HG02973 (cell line): Measurements from ENCODE around the gene NEDD4L.
"Not testable (repeated sequence)": the region's sequence is repeated elsewhere in the genome, so short reads cannot be mapped to it uniquely, and the experiment has no call there.

ENCODE experiments used
- ATAC-seq: cut with Tn5 transposase; IDR thresholded peaks from one replicate; pipeline ENCODE4 v1.9.1; 2021; ENCODE audit warnings: moderate library complexity; ENCODE audit not compliant: unreplicated experiment

NEDD4L gene

DNA sequence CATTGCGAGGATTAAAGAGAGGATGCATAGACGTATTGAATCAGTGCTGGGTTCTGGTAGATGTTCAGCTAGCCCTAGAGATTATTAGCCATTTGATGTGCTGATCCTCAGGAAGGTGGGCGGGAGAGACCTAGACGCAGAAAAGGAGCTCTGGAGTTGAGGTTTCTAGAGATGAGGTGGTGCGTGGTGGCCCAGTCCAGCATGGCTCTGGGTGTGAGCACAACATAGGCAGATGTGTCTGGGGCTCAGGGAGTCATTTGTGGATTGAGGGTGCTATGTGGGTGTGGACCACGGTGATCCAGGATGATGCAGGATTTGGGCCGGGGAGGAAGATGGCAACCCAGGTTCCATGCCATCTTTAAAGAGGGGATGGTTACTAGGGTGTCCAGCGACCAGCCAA, 102.1 kb downstream of the NEDD4L start:
- ATAC-seq = no peak

DNA sequence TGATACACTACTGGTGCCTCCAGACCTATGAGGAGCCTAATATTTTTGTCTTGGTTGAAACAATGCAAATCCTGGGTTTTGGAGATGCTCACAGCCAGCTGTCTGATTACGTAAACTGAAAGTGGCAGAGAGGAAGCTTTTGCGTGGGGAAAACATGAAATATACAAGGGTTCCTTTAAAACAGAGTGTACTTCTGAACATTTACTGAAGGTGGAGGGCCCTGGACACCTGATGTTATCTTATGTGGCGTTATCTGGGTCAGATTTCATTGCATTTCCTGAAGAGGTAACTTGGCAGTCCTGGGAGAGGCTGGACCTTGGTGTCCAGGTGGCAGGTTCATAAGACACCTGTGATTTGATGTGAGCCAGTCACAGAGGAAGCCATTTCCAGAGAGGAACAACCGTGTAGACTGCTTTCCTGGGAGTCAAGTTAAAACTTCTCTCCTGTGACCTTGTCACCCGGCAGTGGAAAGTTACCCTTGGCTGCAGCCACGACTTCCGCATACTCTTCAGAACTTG, 105.0 kb downstream of the NEDD4L start:
- ATAC-seq = peak; percentile 76

DNA sequence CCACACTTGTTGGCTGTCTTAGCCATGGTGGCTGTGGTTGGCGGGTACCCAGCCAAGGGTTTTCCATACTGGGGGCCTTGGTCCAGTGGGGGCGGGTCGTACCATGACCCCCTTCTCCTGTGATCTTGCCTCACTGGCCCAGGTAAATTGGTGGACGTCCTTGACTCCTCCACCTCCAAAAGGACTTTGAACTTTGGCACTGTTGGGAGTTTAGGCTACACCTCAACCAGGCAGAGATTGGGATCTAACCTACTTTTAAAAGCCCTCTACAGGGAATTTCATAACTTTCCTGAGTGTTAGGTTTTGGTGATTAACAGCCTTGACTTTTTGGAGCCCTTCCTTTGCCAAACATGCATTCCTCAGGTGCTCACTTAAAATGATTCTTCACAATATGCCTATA, 106.7 kb downstream of the NEDD4L start:
- ATAC-seq = no peak

DNA sequence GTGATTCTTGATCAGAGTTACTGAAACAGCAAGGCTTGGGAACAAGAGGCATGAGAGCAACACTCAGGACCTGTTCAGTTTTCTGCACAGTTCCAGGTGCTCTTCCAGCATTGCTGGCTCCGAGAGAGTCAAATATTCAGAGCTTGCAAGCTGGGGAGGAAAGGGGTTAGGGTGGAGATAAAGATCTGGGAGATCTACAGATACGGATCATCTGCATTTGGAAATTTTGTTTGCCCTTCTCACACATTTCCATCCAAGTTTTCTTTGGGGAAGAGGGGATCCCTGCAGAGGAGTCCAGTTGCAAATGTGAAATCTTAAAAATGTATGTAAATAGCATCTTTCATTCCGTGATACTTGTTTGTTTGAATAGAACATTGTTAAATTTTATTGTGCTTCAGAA, 108.2 kb downstream of the NEDD4L start:
- ATAC-seq = no peak

DNA sequence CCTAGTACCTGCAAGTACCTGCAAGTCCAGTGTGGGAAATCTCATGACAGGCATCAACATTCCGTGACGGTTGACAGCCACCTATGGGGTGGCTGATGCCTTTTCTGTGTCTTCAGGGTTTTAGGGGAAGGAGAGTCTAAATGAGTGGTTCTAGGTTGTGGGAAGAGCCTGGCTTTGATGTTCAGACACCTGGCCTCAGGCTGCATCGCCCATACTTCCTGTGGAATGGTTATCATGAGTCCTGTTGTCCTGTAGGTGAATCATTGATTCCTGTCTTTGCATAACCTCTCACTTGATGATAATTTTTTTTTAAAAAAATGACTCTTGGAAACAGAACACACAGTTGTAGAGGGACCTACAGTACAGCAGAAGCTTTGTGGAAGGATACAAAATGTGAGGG, 108.9 kb downstream of the NEDD4L start:
- no peak for ATAC-seq

DNA sequence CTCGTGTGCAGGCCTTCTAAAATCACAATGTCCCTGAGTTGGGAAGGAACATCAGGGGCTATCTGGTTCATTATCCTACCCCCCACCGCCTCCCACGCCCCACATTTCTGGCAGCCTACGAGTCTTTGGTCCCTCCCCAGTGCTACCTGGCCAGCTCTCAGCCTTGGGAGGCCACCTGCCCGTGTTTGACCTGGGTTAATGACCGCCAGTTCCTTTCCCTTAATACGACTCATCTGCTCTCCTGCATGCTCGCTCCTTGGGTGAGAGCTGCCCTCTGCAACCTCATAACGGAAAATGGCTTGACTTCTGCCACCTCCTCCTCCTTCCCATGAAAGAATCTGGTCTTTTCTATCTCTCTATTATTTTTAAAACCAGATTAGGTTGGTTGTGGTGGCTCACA, 112.5 kb downstream of the NEDD4L start:
- no peak for ATAC-seq

DNA sequence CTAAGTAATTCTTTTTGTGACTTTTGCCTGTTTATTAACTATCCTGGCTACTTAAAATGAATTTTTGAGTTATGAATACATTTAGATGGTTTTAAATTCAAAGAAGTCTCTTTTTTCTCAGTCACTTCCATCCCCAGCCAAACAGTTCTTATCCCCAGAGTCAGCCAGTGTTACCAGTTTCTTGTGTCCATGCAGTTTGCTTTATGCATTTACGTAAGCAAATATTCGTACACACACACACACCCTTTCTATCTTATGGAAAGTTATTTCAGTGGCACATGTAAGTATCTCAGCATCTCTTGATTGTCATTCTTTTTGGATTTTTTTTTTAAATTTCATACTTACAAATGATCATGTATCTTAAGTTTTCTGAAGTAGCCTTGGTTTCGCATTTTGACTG, 113.2 kb downstream of the NEDD4L start:
- ATAC-seq = no peak

DNA sequence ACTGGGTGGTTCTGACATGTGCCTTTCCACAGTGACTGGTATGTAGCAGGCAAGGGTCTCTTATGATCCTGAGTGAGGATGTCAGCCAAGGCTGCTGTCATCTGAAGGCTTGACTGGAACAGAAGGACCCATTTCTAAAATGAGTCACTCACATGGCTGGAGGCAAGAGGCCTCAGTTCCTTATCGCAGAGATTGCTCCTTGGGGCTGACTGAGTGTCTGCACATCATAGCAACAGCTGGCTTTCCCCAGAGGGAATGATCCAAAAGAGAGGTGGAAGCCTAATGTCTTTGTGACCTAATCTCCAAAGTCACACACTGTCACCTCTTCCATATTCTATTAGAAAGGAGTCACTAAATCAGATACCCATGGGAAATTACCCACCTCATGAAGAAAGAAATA, 114.0 kb downstream of the NEDD4L start:
- ATAC-seq = no peak

DNA sequence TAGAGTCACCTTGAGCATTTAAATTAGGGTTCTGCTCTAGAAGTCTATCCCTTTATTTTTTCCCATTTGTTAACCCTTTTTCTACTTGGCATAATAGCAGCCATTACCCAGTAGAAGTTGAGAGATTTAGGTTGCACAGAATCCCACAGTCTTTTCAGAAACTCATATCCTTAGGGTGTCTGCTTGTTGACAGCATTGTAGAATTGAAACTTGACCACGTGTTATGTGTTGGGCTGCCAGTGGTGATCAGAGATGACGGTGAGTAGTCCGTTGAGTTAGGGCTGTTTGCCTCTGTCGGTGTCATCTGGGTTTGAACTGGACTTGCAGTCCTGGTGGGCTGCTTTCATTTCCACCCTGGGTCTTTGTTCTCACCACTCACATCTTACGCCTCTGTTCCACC, 114.4 kb downstream of the NEDD4L start:
- no peak for ATAC-seq

DNA sequence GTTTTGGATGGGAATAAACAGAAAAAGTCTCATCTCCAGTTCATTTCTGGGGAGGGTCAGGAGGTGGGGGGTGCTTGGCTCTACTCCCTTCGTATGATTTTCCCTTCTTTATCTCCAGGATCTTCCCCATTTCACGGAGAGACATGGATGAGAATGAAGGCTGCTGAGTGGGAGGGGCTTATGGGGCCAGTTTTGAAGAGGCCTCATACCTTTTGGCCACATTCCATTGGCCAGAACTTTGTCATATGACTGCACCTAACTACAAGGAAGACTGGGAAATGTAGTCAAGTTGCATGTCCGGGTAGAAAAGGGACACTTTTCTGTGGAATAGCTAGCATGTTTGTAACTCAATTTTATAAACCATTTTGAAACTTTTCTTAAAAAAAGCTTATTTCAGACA, 117.6 kb downstream of the NEDD4L start:
- ATAC-seq = no peak

DNA sequence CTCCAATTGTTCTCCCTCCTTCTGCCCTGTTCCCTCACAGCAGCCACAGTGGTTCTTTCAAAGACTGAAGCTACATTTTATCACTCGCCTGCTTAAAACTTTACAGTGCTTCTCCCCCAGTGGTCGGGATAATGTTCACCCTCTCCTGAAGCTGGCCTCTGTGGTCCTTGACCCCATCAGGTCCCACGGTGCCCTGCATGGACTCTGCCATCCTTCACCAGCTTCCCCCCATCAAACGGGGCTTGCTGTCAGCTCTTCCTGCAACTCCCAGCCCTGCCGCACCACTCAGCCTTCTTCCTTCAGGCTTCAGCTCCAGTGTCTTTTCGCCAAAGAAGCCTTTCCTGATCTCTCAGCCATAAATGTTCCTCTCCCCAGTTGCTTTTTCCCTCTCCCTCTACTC, 118.1 kb downstream of the NEDD4L start:
- ATAC-seq = no peak

DNA sequence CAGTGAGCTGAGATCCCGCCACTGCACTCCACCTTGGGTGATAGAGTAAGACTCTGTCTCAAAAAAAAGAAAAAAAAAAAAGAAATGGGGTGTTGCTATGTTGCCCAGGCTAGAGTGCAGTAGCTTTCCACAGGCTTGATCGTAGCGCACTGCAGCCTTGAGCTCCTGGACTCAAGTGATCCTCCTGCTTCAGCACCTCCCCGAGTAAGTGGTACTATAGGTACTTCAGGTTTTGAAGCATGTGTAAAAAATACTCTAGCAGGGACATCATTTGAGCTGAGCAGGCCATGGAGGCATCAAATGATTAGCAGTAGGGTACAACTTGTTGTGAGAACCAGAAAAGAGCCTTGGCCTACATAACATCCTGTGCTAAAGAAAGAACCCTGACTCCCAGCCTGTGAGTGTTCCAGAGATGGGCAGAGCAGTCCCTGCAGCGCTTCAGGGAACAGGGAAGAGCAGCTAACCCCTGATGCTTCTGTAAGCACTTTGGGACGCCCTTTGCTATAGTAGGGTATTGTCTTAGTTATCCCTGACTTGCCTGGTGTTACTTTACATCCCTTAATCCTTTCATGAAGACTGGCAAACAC, 119.1 kb downstream of the NEDD4L start:
- no peak for ATAC-seq

DNA sequence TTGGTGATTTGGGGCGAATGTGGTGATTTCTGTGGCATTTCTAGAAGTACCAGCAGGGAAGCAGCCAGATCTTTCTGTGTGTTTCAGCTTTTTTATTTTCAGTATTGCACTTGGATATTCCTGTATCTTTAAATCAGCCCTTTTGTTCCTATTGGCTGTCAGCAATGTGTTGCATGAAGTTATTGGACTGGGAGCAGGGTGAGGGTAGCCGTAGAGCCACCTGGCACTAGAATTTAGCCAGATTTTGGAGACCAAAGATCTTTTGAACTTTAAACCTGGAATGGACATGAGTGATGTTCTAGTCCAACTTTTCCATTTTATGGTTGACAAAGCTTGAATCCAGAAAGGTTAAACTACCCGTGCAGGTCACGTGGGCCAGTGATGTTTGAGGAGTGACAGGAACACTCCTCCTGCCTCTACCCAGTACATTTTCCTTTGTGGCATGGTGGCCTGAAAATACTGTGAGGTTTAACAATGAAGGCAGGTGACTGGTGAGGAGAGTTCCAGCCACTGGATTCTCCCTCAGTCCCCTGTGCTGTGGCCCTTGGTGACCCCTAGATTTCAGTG, 122.3 kb downstream of the NEDD4L start:
- no peak for ATAC-seq

DNA sequence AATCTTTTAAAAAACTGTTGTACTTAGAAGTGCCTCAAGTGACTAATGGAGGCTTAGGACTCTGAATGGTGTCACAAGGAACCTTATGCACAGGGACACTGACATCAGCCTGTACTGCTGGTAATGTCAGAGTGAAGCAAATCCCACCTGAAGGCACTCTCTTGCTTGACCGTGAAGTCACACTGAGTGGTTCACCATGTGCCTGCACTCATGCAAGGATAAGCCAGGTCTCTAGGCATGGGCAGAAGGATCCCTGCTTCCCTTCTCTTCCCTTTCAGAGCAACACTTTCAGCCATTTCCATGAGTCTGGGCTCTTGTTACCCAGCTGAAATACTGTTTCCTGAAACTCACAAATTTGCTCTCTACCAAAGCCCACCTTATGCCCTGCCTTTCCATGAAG, 123.0 kb downstream of the NEDD4L start:
- no peak for ATAC-seq

DNA sequence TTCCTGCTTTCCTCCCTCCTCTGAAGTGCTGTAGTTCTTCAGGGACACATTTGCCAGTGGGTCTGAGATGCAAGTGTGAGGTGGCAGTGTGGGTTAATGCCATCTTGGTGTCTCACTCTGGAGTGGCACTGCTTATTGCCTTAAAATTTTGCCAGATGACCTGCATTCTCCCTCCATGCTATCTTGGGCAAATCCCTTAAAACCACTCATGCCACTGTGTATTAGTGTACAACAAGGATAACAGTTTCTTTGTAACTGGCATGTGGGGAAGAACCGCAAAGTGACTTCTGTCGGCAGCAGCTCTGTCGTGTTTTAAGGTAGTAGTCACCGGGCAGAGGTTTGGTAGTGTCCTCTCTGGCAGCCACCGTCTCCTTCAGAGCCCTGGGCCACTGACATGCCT, 124.2 kb downstream of the NEDD4L start:
- no peak for ATAC-seq

DNA sequence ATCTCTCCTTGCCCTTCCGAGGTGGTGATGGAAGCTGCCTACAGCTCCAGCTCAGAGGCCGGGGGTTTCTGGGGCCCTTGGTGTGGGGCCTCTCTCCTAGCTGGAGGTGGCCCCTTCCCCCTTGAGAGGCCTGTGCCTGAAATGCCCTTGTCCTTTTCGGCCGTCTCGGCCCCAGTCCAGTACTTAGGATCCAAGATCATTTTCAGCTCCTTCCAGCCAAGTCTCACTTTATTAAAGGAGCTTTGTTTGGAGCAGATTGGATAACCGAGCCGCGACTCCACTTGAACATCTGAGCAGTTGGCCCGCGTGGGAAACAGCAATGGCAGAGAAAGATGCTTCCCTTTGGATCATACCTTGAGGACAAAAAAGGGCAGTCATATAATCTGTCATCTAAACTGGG, 125.0 kb downstream of the NEDD4L start:
- no peak for ATAC-seq

DNA sequence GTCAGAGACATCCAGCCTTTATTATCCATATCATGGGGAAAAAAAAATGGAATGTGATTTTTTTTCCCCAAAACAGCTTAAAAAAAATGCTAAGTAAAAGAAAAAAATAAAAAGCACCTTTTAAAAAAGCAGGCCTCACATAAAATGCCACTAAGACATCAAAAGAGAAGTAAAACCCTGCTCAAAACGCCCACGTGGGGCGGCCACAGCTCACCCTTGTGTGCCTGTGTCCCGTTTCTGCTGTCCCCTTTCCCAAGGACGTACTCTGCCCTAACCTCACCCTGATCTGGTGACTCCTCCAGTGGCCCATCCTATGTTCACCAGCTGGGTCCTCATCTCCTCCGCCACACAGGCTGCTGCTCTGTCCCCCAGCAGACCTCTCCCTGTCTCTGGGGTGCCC, 125.4 kb downstream of the NEDD4L start:
- no peak for ATAC-seq

DNA sequence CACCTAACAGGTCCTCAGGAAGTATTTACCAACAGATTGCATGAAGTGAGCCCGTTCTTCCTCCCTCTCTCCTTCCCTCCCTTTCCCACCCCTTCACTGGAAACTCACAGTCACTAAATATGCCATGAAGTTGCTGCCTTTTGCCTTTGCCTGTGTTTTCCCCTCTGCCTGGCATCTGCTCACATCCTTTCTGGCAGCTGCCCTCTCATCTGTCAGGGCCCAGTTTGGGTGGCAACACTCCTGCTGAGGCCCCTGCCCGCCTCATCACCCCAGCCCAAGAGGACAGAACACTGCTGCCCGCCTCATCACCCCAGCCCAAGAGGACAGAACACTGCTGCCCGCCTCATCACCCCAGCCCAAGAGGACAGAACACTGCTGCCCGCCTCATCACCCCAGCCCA, 126.0 kb downstream of the NEDD4L start:
- ATAC-seq = not testable (repeated sequence)

DNA sequence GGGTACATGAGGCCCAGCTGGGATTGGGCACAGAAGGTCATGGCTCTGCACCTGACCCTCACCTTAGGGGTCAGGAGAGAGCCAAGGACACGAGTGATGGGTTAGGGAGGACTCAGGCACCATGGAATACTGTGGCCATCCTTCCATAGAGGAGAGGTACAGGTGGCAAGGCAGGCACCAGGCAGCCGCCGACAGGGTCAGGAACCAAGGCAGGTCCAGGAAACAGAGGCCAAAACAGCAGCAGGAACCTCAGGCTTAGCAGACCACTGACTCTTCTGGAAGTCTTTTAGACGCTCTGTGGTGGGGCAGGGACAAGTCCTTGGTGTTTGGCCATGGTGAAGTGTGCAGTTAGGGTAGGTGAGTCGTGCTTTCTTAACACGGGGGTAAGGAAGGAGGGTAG, 128.0 kb downstream of the NEDD4L start:
- no peak for ATAC-seq

DNA sequence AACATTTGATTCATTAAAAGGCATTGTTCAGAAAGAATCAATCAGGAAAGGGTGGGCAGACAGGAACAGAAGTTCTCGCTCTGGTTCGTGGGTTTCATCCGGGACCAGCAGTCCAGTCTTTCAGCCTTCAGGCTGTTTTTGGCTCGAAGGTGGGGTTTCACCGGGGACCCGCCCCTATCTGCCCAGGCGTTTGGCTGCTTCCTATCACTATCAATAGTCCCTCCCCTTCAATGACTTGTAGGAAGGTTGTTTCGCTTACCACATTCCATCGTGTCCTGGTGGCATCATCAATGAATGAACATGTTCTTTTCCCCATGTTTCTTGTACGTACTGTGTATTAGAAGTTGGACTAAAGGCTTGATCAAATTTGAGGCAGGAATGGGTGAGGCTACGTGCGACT, 130.3 kb downstream of the NEDD4L start:
- ATAC-seq = no peak

DNA sequence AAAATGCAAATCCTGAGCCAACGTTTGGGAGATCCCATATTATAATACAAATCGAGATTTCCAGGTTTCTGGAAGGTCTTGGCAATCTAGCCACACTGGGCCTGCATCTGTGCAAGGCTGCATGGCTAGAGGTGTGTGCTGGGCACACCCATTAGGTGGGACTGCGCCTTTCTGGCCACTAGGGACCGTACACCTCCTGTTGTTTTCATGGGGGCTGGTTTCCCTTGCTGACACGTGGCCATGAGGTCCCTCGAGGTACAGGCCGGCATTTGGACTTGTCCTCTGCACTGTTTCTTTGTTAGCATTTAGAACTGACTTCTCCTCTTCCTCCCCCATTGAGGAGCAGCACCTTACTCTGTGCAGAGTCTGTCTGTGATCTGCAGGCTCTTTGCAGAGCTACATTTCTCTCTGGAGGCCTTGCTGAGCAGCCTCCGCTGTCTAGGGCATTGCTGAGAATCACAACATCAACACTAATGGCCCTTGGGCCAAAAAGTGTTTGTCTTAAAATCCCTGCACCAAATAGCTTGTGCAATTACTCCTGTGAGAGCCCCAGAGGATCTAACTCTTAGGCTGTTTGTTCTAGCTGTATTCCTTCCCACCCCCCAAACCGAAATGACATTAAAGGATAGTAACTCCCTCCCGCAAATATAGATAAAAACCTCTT, 131.2 kb downstream of the NEDD4L start:
- ATAC-seq = no peak

DNA sequence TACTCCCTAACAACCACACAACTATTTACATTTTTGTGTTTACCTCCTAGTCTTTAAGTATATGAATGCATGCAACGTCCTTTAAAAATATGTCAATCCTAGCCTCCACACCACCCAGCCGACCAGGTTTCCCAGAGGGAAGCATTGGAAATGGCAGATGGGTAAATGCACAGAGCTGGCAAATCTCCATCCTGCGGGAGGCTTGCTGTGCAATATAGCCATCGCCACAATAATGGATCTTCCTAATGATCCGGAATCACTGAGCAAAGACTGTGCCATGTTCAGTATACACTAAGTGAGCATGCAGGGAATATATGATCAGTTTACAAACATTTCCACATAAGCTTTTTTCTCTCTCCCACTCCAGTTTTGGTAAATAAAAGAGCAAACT, 131.8 kb downstream of the NEDD4L start:
- ATAC-seq = no peak
